Measurements from ENCODE around the gene WNT9A.

The WNT9A gene

GRCh38 chr1:227954163-227954850 lies 6.6 kb upstream of the WNT9A start:
- no peak for TF ChIP-seq REST (IDR thresholded peaks at IDR 0.05; ENCODE audit: insufficient read depth in 1 of 2, low read depth in 2 of 2, low read length in 2 of 2)
- no peak for TF ChIP-seq TAF1 (IDR thresholded peaks at IDR 0.05; ENCODE audit: borderline replicate concordance, insufficient read depth, low read length)
- TF ChIP-seq SIN3A (IDR thresholded peaks at IDR 0.05; ENCODE audit: borderline replicate concordance, insufficient read depth, low read length) = no peak
- no peak for TF ChIP-seq POLR2AphosphoS5 (IDR thresholded peaks at IDR 0.05; ENCODE audit: low read depth, low read length)
- no peak for TF ChIP-seq FOXP2 (optimal IDR thresholded peaks at IDR 0.05; ENCODE audit: borderline replicate concordance, extremely low read depth, extremely low read length, insufficient read depth)

DNA sequence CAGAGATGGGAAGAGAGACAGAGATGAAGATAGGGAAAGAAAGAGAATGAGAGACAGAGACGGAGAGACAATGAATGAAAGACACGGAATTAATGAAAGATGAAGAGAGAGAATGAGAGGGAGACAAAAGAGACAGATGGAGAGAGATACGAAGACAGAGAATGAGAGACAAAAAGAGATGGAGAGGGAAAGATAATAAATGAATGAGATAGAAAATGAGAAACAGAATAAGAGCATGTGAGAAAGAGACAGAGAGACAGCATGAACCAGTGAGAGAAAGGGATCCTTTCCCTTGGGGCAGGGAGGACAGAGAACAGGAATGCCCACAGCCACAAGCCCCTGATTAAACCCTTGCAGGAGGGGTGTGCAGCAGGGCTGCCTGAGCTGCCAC lies 5.3 kb upstream of the WNT9A start:
- TF ChIP-seq POLR2AphosphoS5 (IDR thresholded peaks at IDR 0.05; ENCODE audit: low read depth, low read length) (no peak), REST (IDR thresholded peaks at IDR 0.05; ENCODE audit: insufficient read depth in 1 of 2, low read depth in 2 of 2, low read length in 2 of 2) (no peak), SIN3A (IDR thresholded peaks at IDR 0.05; ENCODE audit: borderline replicate concordance, insufficient read depth, low read length) (no peak), FOXP2 (optimal IDR thresholded peaks at IDR 0.05; ENCODE audit: borderline replicate concordance, extremely low read depth, extremely low read length, insufficient read depth) (no peak), TAF1 (IDR thresholded peaks at IDR 0.05; ENCODE audit: borderline replicate concordance, insufficient read depth, low read length) (no peak)

DNA sequence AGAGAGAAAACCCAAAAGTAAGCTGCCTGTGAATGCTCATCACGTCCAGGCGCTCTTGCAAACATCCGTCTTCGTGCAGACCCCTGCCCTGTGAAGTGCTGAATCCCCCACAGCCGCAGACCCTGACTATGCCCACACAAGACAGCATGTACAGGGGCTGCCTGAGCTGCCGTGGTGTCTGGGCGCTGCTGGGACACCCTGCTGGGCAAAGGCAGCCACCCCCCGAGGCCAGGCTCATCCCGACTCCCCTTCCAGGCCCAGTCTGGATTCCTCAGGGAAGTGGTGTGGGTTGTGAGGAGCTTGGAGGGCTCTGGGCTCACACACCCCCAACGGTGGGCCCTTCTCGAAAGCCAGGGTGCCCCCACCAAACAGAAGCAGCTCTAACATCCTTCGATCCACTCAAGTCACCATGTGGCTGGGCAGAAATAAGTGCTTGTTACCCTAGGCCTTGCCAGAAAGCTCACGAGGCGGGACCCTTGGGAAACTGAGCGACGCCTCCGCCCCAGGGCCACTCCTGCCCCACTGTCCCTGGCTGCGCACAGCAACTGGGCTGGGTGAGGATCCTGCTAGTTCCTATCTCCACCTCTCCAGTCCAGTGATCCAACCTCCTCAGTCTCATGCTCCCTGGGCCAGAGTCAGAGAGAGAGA lies 4.8 kb upstream of the WNT9A start:
- TF ChIP-seq REST (IDR thresholded peaks at IDR 0.05; ENCODE audit: insufficient read depth in 1 of 2, low read depth in 2 of 2, low read length in 2 of 2) (no peak), FOXP2 (optimal IDR thresholded peaks at IDR 0.05; ENCODE audit: borderline replicate concordance, extremely low read depth, extremely low read length, insufficient read depth) (no peak), TAF1 (IDR thresholded peaks at IDR 0.05; ENCODE audit: borderline replicate concordance, insufficient read depth, low read length) (no peak), SIN3A (IDR thresholded peaks at IDR 0.05; ENCODE audit: borderline replicate concordance, insufficient read depth, low read length) (no peak), POLR2AphosphoS5 (IDR thresholded peaks at IDR 0.05; ENCODE audit: low read depth, low read length) (no peak)

GRCh38 chr1:227951624-227952373 lies 4.1 kb upstream of the WNT9A start:
- TF ChIP-seq TAF1 (IDR thresholded peaks at IDR 0.05; ENCODE audit: borderline replicate concordance, insufficient read depth, low read length) (no peak), FOXP2 (optimal IDR thresholded peaks at IDR 0.05; ENCODE audit: borderline replicate concordance, extremely low read depth, extremely low read length, insufficient read depth) (no peak), SIN3A (IDR thresholded peaks at IDR 0.05; ENCODE audit: borderline replicate concordance, insufficient read depth, low read length) (no peak), REST (IDR thresholded peaks at IDR 0.05; ENCODE audit: insufficient read depth in 1 of 2, low read depth in 2 of 2, low read length in 2 of 2) (no peak), POLR2AphosphoS5 (IDR thresholded peaks at IDR 0.05; ENCODE audit: low read depth, low read length) (no peak)

All from PFSK-1 (cell line).